ENCODE results near the gene MRPL18. TPM values are rescaled to one million over a fixed set of nuclear protein-coding genes. Genes with fewer than 3 reads are reported as not detected.
A peak's percentile ranks its signal among the peaks of the same experiment; 100 is the strongest.

MRPL18 gene
- total and polyA plus RNA-seq, 2 of the 8 experiments (the other 6 are each of a cell fraction or from before 2014, with no cell fraction given), result 58.7 to 79.8 TPM

DNA sequence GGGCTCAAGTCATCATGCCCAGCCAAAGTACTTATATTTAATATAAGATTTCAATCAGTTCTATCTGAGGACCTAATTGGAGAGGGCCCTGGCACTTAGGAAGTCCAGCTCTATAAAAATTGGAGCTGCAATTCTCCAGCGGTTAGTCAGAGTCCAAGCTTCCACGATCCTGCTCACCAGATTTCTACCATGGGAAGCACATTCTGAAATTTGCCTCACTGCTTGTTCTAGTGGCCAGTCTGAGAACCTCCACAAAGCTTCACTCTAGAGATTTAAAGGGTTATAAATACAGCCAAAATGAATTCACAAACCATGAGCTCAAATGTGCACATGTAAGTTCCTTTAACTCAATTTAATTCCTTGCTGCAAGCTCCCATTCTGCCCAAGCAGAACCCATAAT lies 43.3 kb downstream of the MRPL18 start:
- H4K91ac ChIP-seq (replicated peaks; ENCODE audit: insufficient read length, low read length), result peak overlapping the region; percentile 50
- WGBS, 2 experiments (ENCODE audit: extremely low coverage in 1 of 2, insufficient coverage in 1 of 2, insufficient read length in 1 of 2, insufficient replicate concordance in 2 of 2, low coverage in 1 of 2, low lambda C conversion rate in 2 of 2, missing lambda C conversion rate in 1 of 2), result 100% methylated on average over 2 of the region's 2 CpGs; no CpG with 5 or more reads in 1 of the 2 experiments

More for the DNA sequence above, 43.3 kb downstream of the MRPL18 start:
- Histone ChIP-seq H2BK12ac (ENCODE audit: low read depth, low read length) (0 out of 2 replicates have a peak overlapping the region, but pooled peaks have one; percentile 71), H2BK20ac (ENCODE audit: low read length) (0 out of 2 replicates have a peak overlapping the region, but pooled peaks have one; percentile 38), H2BK5ac (ENCODE audit: low read depth, low read length) (no peak overlapping the region; the same call in 1 of the 2 replicates), H3K4me1 (replicated peaks in 1 of 4; ENCODE audit: control insufficient read depth in 3 of 4, insufficient read depth in 4 of 4, low read length in 3 of 4) (peaks cover 0 to 20% (median 11%) of the 10 kb centered on the region in 4 experiments; a peak in 6 of 7 replicates), H3K56ac (replicated peaks; ENCODE audit: insufficient read length, low read depth, low read length) (no peak overlapping the region), H3K23me2 (ENCODE audit: low read depth, low read length) (no peaks in the 10 kb centered on the region; the same call in 1 of the 2 replicates), H3K9me3 (ENCODE audit: insufficient read depth in 2 of 2, low read depth in 1 of 2, low read length in 1 of 2) (no peaks in the 10 kb centered on the region; a peak in 1 of 4 replicates), H2BK120ac (replicated peaks; ENCODE audit: low read depth, low read length) (no peak overlapping the region), H2BK15ac (ENCODE audit: low read length) (0 out of 2 replicates have a peak overlapping the region, but pooled peaks have one; percentile 65), H2AFZ (ENCODE audit: low read length) (peak overlapping the region; percentile 24; the same call in 1 of the 2 replicates), H2AK5ac (ENCODE audit: low read depth, low read length) (no peak overlapping the region), H3K27me3 (replicated peaks in 1 of 4; ENCODE audit: control insufficient read depth in 3 of 4, extremely low read depth in 1 of 4, insufficient read depth in 3 of 4, low read length in 3 of 4) (no peaks in the 10 kb centered on the region; a peak in 1 of 7 replicates), H3K4me2 (ENCODE audit: insufficient read depth in 1 of 2, low read depth in 2 of 2, low read length in 2 of 2) (no peak overlapping the region), H3K9ac (replicated peaks in 1 of 4; ENCODE audit: extremely low read depth in 1 of 4, low read depth in 3 of 4, low read length in 3 of 4) (no peak overlapping the region), H3K14ac (ENCODE audit: insufficient read length) (no peak overlapping the region), H3K4me3 (ENCODE audit: extremely low read depth in 1 of 4, insufficient read depth in 2 of 4, low read depth in 3 of 4, low read length in 4 of 4) (no peak overlapping the region), H4K20me1 (replicated peaks in 1 of 2; ENCODE audit: control insufficient read depth in 1 of 2, insufficient read depth in 2 of 2, low read length in 2 of 2) (no peaks in the 10 kb centered on the region), H3K79me2 (ENCODE audit: control insufficient read depth in 1 of 2, insufficient read depth in 2 of 2, low read length in 2 of 2) (no peaks in the 10 kb centered on the region), H4K8ac (ENCODE audit: extremely low read depth, insufficient read depth, low read length) (no peak overlapping the region), H3K79me1 (ENCODE audit: low read depth, low read length) (no peaks in the 10 kb centered on the region), H4K5ac (ENCODE audit: insufficient read length, low read depth, low read length) (no peak overlapping the region), H3K23ac (ENCODE audit: insufficient read length) (no peak overlapping the region), H3K27ac (ENCODE audit: low read depth, low read length) (no peak overlapping the region), H3K4ac (replicated peaks; ENCODE audit: insufficient read length, low read depth, low read length) (no peak overlapping the region), H3K36me3 (ENCODE audit: control insufficient read depth in 2 of 4, insufficient read depth in 4 of 4, low read length in 3 of 4) (no peaks in the 10 kb centered on the region), H3K18ac (ENCODE audit: extremely low read depth, low read length) (no peak overlapping the region; the same call in 1 of the 2 replicates)
- DNase-seq (ENCODE audit: low read depth in 1 of 2, low spot score in 2 of 2) (no peak), FAIRE-seq (no peak)
- CTCF ChIA-PET (ENCODE audit: partially characterized antibody), result interaction anchor here (0.7 to 3.7 kb wide), 6 partner anchors 11 to 428 kb away, joined by 3 to 14 read pairs (median 4); no protein-coding TSS in a partner anchor
- TF ChIP-seq MAX (IDR thresholded peaks at IDR 0.05) (no peak), CHD1 (IDR thresholded peaks at IDR 0.05; ENCODE audit: low read depth, low read length) (no peak), RBBP5 (IDR thresholded peaks at IDR 0.05; ENCODE audit: borderline replicate concordance, low read depth, low read length) (no peak), RNF2 (IDR thresholded peaks at IDR 0.05; ENCODE audit: borderline replicate concordance, low read depth, low read length, missing control alignments, poor library complexity, severe bottlenecking) (no peak), CREB1 (IDR thresholded peaks at IDR 0.05) (no peak)
- POLR2A ChIA-PET (ENCODE audit: partially characterized antibody), result interaction anchor here (0.6 to 1.8 kb wide), 5 partner anchors 11 to 137 kb away, joined by 3 to 4 read pairs (median 3); partner anchors contain the start of gene MRPL18

Data from H1 (cell line).